GM18858 (cell line): ENCODE results near the gene EHBP1L1.

Source experiments
- ATAC-seq: cut with Tn5 transposase; IDR thresholded peaks from one replicate; pipeline ENCODE4 v1.9.1; 2021; ENCODE audit not compliant: unreplicated experiment

EHBP1L1 gene

GRCh38 chr11:65546217-65546958 is 29.5 kb upstream of the EHBP1L1 start:
- peak; percentile 45 for ATAC-seq

- no peak for ATAC-seq
These were observed 28.3 kb upstream of the EHBP1L1 start for GRCh38 chr11:65547446-65548125.

GRCh38 chr11:65548395-65548794 is 27.5 kb upstream of the EHBP1L1 start:
- ATAC-seq = no peak

- no peak for ATAC-seq
These were observed 26.8 kb upstream of the EHBP1L1 start for GRCh38 chr11:65549096-65549495.

GRCh38 chr11:65551572-65552387 is 24.1 kb upstream of the EHBP1L1 start:
- no peak for ATAC-seq

GRCh38 chr11:65552388-65552951 is 23.4 kb upstream of the EHBP1L1 start:
- ATAC-seq = no peak

GRCh38 chr11:65553301-65554001 is 22.4 kb upstream of the EHBP1L1 start:
- no peak for ATAC-seq

GRCh38 chr11:65554057-65554818 is 21.6 kb upstream of the EHBP1L1 start:
- no peak for ATAC-seq

- ATAC-seq = no peak
These were observed 20.9 kb upstream of the EHBP1L1 start for GRCh38 chr11:65554842-65555430.

GRCh38 chr11:65555693-65556231 is 20.1 kb upstream of the EHBP1L1 start:
- ATAC-seq = no peak

GRCh38 chr11:65556470-65557279 is 19.2 kb upstream of the EHBP1L1 start:
- ATAC-seq = no peak

GRCh38 chr11:65557280-65558001 is 18.4 kb upstream of the EHBP1L1 start:
- no peak for ATAC-seq

GRCh38 chr11:65558002-65558929 is 17.6 kb upstream of the EHBP1L1 start, which contains the start of gene LTBP3:
LTBP3 (minus strand) TSS chr11:65558359; CDS start chr11:65557959, 400 bp downstream.
- ATAC-seq = no peak

GRCh38 chr11:65558930-65559509 is 16.8 kb upstream of the EHBP1L1 start:
- no peak for ATAC-seq

- no peak for ATAC-seq
These were observed 16.3 kb upstream of the EHBP1L1 start for GRCh38 chr11:65559535-65559934.

GRCh38 chr11:65559951-65560537 is 15.8 kb upstream of the EHBP1L1 start:
- no peak for ATAC-seq
